Measurements from ENCODE around the gene TXNRD2. TPM values are rescaled to one million over a fixed set of nuclear protein-coding genes. Genes with fewer than 3 reads are reported as not detected.
A peak's percentile ranks its signal among the peaks of the same experiment; 100 is the strongest.

Gene TXNRD2
- total RNA-seq, 1 donor from 2014 or later: 46.0 TPM

DNA sequence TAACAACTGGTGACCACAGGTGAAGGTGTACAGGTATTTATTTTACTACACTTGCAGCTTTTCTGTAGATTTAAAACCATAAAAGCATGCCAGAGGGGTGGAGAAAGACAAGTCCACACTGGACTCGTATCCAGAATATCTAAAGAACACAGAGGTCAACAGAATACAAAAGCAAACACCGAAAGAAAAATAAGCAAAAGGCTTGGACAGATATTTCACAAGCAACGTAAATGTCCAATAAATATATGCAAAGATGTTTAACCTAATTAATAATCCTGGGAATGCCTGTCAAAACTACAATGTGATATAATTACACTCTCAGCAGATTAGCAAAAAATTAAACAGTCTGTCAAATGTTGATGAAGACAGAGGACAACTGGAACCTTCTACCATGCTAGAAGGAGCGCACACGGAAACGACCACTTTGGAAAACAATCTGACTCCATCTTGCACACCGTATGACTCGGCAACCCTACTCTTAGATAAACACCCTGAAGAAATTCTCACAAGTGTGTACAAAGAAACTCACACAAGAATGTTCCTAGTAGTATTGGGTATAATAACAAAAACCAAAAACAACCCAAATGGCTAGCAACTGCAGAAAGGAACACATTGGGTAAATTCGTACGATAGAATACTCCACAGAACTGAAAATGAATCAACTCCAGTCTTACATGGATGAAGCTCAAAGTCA, 114.1 kb downstream of the TXNRD2 start:
- Histone ChIP-seq H3K4me3 (no peak overlapping the region), H3K4me1 (no peaks in the 10 kb centered on the region), H3K27ac (no peak overlapping the region), H3K36me3 (no peaks in the 10 kb centered on the region), H3K27me3 (no peaks in the 10 kb centered on the region), H3K9me3 (no peaks in the 10 kb centered on the region)
- TF ChIP-seq, protein P1, sequence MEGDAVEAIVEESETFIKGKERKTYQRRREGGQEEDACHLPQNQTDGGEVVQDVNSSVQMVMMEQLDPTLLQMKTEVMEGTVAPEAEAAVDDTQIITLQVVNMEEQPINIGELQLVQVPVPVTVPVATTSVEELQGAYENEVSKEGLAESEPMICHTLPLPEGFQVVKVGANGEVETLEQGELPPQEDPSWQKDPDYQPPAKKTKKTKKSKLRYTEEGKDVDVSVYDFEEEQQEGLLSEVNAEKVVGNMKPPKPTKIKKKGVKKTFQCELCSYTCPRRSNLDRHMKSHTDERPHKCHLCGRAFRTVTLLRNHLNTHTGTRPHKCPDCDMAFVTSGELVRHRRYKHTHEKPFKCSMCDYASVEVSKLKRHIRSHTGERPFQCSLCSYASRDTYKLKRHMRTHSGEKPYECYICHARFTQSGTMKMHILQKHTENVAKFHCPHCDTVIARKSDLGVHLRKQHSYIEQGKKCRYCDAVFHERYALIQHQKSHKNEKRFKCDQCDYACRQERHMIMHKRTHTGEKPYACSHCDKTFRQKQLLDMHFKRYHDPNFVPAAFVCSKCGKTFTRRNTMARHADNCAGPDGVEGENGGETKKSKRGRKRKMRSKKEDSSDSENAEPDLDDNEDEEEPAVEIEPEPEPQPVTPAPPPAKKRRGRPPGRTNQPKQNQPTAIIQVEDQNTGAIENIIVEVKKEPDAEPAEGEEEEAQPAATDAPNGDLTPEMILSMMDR (IDR thresholded peaks at IDR 0.05): no peak
- DNase-seq (ENCODE audit: low spot score in 2 of 2): no peak
- intact Hi-C loops (cut with DNase I): no loop called here

DNA sequence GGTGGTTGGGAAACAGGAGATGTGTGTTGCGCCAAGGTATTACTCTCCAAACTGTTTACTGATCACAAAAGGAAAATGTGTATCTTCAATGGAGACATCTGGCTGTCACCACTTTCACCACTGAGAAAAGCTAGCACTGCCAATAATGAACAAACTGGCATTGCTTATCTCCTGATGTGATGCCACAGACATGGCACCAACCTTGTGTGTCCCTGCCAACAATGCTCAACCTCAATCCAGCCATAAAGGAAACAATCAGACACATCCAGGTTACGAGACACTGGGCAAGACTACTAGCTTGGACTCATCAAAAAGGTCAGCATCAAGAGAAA, 115.0 kb downstream of the TXNRD2 start:
- no peak overlapping the region for H3K4me3 ChIP-seq
- intact Hi-C loops (cut with DNase I): no loop called here

DNA sequence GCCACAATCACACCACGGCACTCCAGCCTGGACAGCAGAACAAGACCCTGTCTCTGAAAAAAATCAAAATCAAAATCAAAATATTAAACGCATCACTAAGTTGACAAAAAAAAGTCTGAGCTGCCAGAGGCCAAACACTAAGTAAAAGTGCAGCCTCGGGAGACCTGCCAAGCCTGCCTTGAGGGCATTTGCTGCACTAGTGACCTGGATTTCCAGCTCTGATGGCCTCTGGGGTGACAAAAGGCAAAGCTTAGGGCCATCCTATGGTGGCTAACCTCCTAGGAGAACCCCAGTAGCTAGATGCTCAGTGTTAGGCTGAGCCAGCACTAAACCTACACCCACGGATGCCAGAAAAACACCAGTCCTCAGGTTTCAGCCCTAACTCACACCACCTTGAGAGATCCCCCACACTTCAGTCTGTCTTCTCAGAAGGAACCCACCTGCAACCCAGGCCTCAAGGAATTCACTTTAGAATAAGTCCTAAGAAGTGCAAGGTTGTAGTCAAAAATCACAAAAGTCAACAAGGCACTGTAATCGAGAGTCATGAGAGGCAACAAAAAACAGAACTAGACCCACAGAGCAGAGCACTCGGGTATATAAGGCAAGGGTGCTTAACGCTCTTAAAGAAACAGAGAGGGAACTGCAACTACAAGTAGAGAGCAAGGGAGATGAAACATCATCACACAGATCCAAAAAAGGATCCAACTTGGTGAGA, 115.6 kb downstream of the TXNRD2 start:
- TF ChIP-seq, protein P1 (IDR thresholded peaks at IDR 0.05): no peak
- H3K36me3 ChIP-seq: no peaks in the 10 kb centered on the region
- H3K9me3 ChIP-seq: no peaks in the 10 kb centered on the region
- no peak overlapping the region for H3K4me3 ChIP-seq
- H3K27ac ChIP-seq: no peak overlapping the region
- DNase-seq (ENCODE audit: low spot score in 2 of 2): peak in 1 of 2 donors; percentile 41
- intact Hi-C loops (cut with DNase I): no loop called here
- H3K4me1 ChIP-seq: no peaks in the 10 kb centered on the region
- H3K27me3 ChIP-seq: no peaks in the 10 kb centered on the region

More for the DNA sequence above, 115.0 kb downstream of the TXNRD2 start:
- Histone ChIP-seq H3K36me3 (no peaks in the 10 kb centered on the region), H3K4me1 (no peaks in the 10 kb centered on the region), H3K9me3 (no peaks in the 10 kb centered on the region), H3K27ac (no peak overlapping the region), H3K27me3 (no peaks in the 10 kb centered on the region)
- TF ChIP-seq, protein P1 (IDR thresholded peaks at IDR 0.05): no peak
- no peak for DNase-seq (ENCODE audit: low spot score in 2 of 2)

Other genes starting within 250 kb of the TXNRD2 start
- gene SEPTIN5, start 227.3 kb downstream of the TXNRD2 start, total RNA-seq: 105 TPM
- gene GP1BB, start 218.3 kb downstream of the TXNRD2 start, total RNA-seq: 50.2 TPM
- gene TBX1, start 181.0 kb downstream of the TXNRD2 start, total RNA-seq: not detected
- 7.9 TPM for gene GNB1L, start 86.9 kb downstream of the TXNRD2 start, total RNA-seq
- 8.8 TPM for gene RTL10, start 86.9 kb downstream of the TXNRD2 start, total RNA-seq
- gene COMT, start within 50 bp of the TXNRD2 start, total RNA-seq: 150 TPM
- 252 TPM for gene ARVCF, start 75.0 kb upstream of the TXNRD2 start, total RNA-seq
- gene TANGO2, start 79.3 kb upstream of the TXNRD2 start, total RNA-seq: 26.3 TPM
- 18.0 TPM for gene DGCR8, start 138.4 kb upstream of the TXNRD2 start, total RNA-seq
- gene RANBP1, start 174.3 kb upstream of the TXNRD2 start, total RNA-seq: 302 TPM
- 161 TPM for gene TRMT2A, start 175.4 kb upstream of the TXNRD2 start, total RNA-seq
- gene ZDHHC8, start 190.0 kb upstream of the TXNRD2 start, total RNA-seq: 35.5 TPM
- not detected for gene CCDC188, start 209.2 kb upstream of the TXNRD2 start, total RNA-seq

Measured in ascending aorta (tissue), 2 donors.